Memory B cell (primary cell): ENCODE results near the gene HOXA4.

Experiments
- ATAC-seq: fragments of 150-1000 bp; cut with Tn5 transposase; 2 replicates; pipeline ENCODE4 v1.10.0; 2021; ENCODE audit warnings: low read depth, mild to moderate bottlenecking, moderate library complexity
- DNase-seq, 2 donors: peaks; one replicate each; pipeline ENCODE4 v3.0.0; 2022; ENCODE audit warnings: low spot score in 2 of 2
- H3K27ac Mint-ChIP-seq: one replicate; pipeline ENCODE4 v1.8.0; 2022; ENCODE audit warnings: mild to moderate bottlenecking, moderate library complexity, mixed read lengths
- H3K27me3 Mint-ChIP-seq: one replicate; pipeline ENCODE4 v1.8.0; 2022; ENCODE audit warnings: mixed read lengths
- H3K36me3 Mint-ChIP-seq: one replicate; pipeline ENCODE4 v1.8.0; 2022; ENCODE audit warnings: mild to moderate bottlenecking, mixed read lengths
- H3K4me1 Mint-ChIP-seq: one replicate; pipeline ENCODE4 v1.8.0; 2022; ENCODE audit warnings: mixed read lengths
- H3K4me3 Mint-ChIP-seq: one replicate; pipeline ENCODE4 v1.8.0; 2022; ENCODE audit warnings: mild to moderate bottlenecking, moderate library complexity, mixed read lengths
- H3K9me3 Mint-ChIP-seq: one replicate; pipeline ENCODE4 v1.8.0; 2022; ENCODE audit warnings: mixed read lengths

HOXA4 gene

GRCh38 chr7:27109466-27110185 is 20.9 kb downstream of the HOXA4 start:
- peaks cover 2% of the 10 kb centered on the region for H3K36me3 Mint-ChIP-seq
- no peak for ATAC-seq
- peaks cover 2% of the 10 kb centered on the region for H3K9me3 Mint-ChIP-seq
- no peaks in the 10 kb centered on the region for H3K4me1 Mint-ChIP-seq
- H3K4me3 Mint-ChIP-seq = no peak overlapping the region
- no peak overlapping the region for H3K27ac Mint-ChIP-seq
- peaks cover 4% of the 10 kb centered on the region for H3K27me3 Mint-ChIP-seq
- no peak for DNase-seq

GRCh38 chr7:27108390-27109127 is 22.0 kb downstream of the HOXA4 start:
- no peak for ATAC-seq

DNA sequence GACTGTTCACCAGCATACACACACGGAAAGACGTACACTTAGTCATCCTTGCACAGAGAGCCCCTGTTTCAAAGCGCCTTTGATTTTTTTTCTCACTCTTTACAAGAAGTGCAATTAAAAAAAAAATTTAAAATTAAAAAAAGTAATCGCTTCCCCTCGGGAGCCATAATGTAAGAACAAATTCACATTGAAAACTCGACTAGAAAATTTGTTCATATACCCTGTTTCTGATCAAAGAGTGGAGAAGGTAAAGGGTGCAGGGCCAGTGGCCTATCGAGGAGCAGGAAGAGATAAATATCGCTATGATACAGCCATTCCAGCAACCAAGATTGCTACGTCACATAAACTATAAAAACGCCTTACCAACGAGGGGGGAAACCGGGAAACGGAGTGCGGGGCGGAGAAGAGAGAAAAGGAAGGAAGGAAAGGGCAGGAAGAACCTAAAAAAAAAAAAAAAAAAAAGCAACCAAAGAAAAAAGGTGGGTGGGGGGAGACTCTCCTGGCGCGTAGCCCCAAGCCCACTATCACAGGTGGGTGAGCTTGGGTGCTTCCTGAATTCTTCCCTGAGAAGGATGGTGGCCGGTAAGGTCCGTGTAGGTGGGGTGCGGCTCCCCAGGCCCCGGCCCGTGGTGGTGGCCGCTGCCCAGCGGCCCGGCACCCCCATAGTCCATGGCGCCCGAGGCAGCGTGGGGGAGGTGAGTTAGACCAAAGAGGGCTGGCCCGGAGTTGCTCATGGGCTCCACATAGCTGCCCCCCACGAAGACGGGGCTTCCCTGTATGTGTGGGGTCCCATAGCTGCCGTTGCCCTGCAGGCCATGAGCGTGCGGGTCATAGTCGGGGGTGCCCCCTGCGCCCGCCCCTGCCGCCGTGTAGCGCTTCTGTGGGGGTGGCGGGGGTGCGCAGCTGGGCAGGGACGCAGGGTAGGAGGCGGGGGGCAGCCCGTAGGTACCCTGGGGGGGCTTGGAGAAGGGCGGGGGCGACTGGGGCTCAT is 22.9 kb downstream of the HOXA4 start:
- ATAC-seq (no peak), DNase-seq (no peak)
- Mint-ChIP-seq H3K9me3 (peaks cover 2% of the 10 kb centered on the region), H3K4me1 (peaks cover 5% of the 10 kb centered on the region), H3K27ac (no peak overlapping the region), H3K27me3 (peaks cover 10% of the 10 kb centered on the region), H3K36me3 (peaks cover 2% of the 10 kb centered on the region), H3K4me3 (no peak overlapping the region)

More at GRCh38 chr7:27108390-27109127, 22.0 kb downstream of the HOXA4 start:
- Mint-ChIP-seq H3K4me3 (no peak overlapping the region), H3K4me1 (no peaks in the 10 kb centered on the region), H3K36me3 (peaks cover 2% of the 10 kb centered on the region), H3K9me3 (peaks cover 2% of the 10 kb centered on the region), H3K27ac (no peak overlapping the region), H3K27me3 (peaks cover 8% of the 10 kb centered on the region)
- no peak for DNase-seq

GRCh38 chr7:27106901-27107240 is 23.7 kb downstream of the HOXA4 start:
- Mint-ChIP-seq H3K4me1 (peaks cover 8% of the 10 kb centered on the region), H3K9me3 (peaks cover 2% of the 10 kb centered on the region), H3K27ac (no peak overlapping the region), H3K27me3 (peaks cover 13% of the 10 kb centered on the region), H3K4me3 (no peak overlapping the region), H3K36me3 (peaks cover 2% of the 10 kb centered on the region)
- no peak for DNase-seq
- ATAC-seq = no peak

GRCh38 chr7:27106181-27106900 is 24.2 kb downstream of the HOXA4 start:
- DNase-seq = no peak
- peaks cover 16% of the 10 kb centered on the region for H3K27me3 Mint-ChIP-seq
- no peak overlapping the region for H3K27ac Mint-ChIP-seq
- no peak for ATAC-seq
- H3K4me3 Mint-ChIP-seq = no peak overlapping the region
- peaks cover 4% of the 10 kb centered on the region for H3K36me3 Mint-ChIP-seq
- peaks cover 12% of the 10 kb centered on the region for H3K4me1 Mint-ChIP-seq
- peaks cover 2% of the 10 kb centered on the region for H3K9me3 Mint-ChIP-seq

- H3K27me3 Mint-ChIP-seq = peaks cover 16% of the 10 kb centered on the region
- H3K4me1 Mint-ChIP-seq = peaks cover 12% of the 10 kb centered on the region
- ATAC-seq = no peak
These were observed 25.1 kb downstream of the HOXA4 start for GRCh38 chr7:27105301-27106031.

GRCh38 chr7:27104341-27105058 is 26.1 kb downstream of the HOXA4 start:
- Mint-ChIP-seq H3K27ac (no peak overlapping the region), H3K9me3 (peaks cover 2% of the 10 kb centered on the region), H3K4me3 (no peak overlapping the region), H3K4me1 (peaks cover 12% of the 10 kb centered on the region), H3K36me3 (peaks cover 10% of the 10 kb centered on the region), H3K27me3 (peaks cover 16% of the 10 kb centered on the region)
- ATAC-seq (no peak), DNase-seq (no peak)

More at GRCh38 chr7:27105301-27106031, 25.1 kb downstream of the HOXA4 start:
- H3K36me3 Mint-ChIP-seq = peaks cover 6% of the 10 kb centered on the region
- no peak overlapping the region for H3K4me3 Mint-ChIP-seq
- peaks cover 2% of the 10 kb centered on the region for H3K9me3 Mint-ChIP-seq
- no peak overlapping the region for H3K27ac Mint-ChIP-seq
- DNase-seq = no peak

GRCh38 chr7:27103489-27104226 is 26.9 kb downstream of the HOXA4 start:
- no peak overlapping the region for H3K27ac Mint-ChIP-seq
- no peak overlapping the region for H3K4me3 Mint-ChIP-seq
- DNase-seq = no peak
- H3K36me3 Mint-ChIP-seq = peaks cover 13% of the 10 kb centered on the region
- peaks cover 12% of the 10 kb centered on the region for H3K4me1 Mint-ChIP-seq
- no peak for ATAC-seq
- H3K9me3 Mint-ChIP-seq = peaks cover 2% of the 10 kb centered on the region
- H3K27me3 Mint-ChIP-seq = peaks cover 17% of the 10 kb centered on the region

- DNase-seq = no peak
- no peak for ATAC-seq
- Mint-ChIP-seq H3K27me3 (peaks cover 19% of the 10 kb centered on the region), H3K4me1 (peaks cover 12% of the 10 kb centered on the region), H3K9me3 (peaks cover 2% of the 10 kb centered on the region), H3K27ac (no peak within 1 kb of the TSS), H3K4me3 (peak within 1 kb of the TSS; percentile 3), H3K36me3 (peaks cover 13% of the 10 kb centered on the region)
These were observed 27.7 kb downstream of the HOXA4 start, which contains the start of gene HOXA2 for GRCh38 chr7:27102581-27103442. TSS of gene HOXA2 (minus strand) at chr7:27102683. CDS start at chr7:27102500, 183 bp downstream.

DNA sequence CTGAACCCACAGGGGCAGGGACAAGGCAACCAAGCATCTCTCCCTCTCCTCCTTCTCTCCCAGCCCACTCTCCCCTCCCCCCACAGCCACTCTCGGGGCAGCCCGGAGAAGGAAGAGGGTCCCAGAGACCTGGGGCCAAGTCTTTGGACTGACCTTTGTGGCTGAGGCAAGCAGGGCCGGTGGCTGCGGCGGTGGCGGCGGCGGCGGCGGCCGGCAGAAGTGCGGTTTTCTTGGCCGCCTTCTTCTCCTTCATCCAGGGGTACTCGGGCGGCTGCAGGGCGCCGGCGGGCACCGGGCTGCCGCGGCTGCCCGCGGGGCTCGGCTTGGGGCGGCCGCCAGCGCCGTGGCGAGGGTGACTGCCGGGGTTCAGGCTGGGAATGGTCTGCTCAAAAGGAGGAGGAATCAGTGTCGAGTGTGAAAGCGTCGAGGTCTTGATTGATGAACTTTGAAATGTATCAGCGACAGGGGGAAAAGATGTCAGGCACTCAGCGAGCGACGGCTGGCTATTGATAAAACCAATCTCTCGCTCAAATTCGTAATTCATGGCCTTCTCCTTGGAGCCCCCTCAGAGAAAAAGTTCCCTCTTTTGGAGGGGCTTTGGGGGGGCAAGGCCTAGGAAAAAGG is 28.5 kb downstream of the HOXA4 start:
- DNase-seq (no peak), ATAC-seq (no peak)
- Mint-ChIP-seq H3K36me3 (peaks cover 11% of the 10 kb centered on the region), H3K4me3 (no peak overlapping the region), H3K4me1 (peaks cover 18% of the 10 kb centered on the region), H3K27ac (no peak overlapping the region), H3K27me3 (peaks cover 22% of the 10 kb centered on the region), H3K9me3 (no peaks in the 10 kb centered on the region)
